Femur (tissue), 1 donor: ENCODE data around the gene ZNF423.

ENCODE experiments used
- DNase-seq: peaks from one replicate; pipeline ENCODE4 v3.0.0-alpha.2; 2017

Gene ZNF423

DNA sequence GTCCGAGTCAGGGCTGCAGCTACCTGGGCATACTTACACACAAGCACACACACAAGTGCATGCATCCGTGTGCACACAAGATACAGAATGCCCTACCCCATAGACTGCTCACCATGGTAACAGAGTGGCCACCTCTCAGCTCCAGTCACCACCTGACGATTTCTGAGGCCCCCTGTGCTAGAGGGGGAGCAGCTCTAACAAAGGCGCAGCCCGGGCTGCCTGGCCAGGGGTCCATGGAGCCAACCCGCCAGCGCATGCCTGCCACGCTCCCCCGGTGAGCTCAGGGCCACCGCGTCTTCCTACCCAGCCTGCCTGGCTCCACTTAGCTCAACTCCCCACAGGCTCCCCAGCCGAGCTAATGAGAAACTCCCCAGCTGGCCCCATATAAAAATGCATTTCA, 75.5 kb downstream of the ZNF423 start:
- no peak for DNase-seq

DNA sequence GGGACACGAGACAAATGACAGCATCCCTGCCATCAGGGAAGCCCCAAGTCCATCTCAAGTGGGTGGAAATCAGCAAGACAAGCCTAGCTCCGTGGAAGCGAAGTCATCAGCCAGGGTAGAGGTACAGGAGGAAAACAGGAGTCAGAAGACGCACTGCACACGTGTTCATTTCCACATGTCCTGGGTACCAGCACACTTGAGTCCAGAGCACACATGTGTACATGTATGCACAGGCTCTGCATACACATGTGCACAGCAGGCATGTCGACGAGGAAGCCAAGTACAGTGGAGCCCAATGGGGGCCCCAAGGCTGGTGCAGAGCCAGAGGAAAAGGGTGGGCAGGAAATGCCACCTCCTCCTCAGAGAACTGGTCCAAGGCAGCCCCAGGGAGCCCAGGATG, 75.9 kb downstream of the ZNF423 start:
- no peak for DNase-seq

DNA sequence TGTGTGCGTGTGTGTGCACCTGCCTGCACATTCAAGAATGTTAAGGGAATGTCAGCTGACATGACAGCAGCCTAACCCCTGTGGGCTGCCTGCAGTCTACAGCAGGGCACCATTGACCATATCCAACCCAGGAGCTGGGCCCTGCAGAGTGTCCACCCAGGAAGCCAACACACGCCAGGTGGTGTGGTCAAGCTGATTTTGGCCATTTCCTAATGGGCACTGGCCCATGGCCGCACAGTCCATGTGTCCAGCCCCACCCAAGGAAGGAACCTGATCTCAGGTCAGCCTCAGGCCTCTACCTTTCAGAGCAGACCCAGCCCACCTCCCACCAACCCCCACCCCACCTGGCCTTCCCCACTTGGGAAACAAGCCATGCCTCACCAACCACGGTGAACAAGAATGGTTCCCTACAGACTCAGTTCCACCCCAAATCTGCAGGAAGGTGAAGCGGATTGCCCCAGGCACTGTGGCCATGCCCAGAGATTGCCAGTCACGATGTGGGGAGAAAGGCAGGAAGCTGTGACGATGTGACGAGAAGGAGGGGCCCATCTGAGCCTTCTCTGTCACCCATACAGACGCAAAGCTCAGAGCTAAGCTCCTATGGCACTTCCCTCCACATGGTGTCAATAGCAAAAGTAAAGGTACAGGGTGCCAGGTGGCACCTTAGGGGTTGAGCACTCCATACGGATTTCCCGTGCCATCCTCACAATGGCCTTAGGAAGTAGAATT, 77.5 kb downstream of the ZNF423 start:
- no peak for DNase-seq

DNA sequence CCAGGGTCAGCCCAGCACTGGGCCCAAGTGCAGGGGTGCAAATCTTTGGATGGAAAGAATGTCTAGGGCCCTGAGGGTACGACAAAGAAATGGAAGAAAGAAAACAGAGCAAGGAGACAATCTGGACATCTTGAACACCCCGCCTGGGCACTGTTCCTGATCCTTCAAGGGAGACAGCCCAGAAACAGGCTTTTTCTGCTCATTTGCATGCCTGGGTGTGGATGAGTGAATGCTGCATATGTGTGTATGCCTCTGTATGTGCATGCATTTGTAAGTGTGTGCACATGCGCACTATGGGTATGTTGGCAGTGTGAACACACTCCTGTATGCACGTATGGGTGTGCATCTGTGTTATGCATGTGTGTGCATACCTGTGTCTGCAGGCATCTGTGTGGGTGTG, 79.2 kb downstream of the ZNF423 start:
- no peak for DNase-seq

DNA sequence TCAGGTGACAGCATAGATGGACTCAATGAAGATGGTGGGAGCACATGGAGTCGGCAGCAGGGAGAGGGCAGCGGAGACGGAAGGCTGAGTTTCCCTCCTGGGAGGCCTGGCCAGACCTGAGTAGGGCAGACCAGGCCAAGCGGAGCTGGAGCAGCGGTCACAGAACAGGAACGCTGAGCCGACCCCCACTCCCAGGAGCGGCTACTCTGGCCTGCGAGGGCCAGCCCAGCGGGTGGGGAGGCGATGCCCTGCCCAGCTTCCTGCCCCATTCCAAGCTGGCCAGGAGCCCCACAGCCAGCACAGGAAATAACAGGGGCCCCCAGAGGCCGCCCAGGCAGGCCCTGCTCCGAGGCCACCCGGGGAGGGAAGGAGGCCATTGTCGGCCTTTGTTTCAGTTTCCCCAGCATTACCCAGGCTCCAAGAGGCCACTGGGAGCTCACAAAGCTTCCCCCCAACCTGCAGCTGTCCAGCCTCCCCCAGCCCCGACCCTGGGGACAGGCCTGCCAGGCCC, 79.8 kb downstream of the ZNF423 start:
- peak; percentile 63 for DNase-seq

DNA sequence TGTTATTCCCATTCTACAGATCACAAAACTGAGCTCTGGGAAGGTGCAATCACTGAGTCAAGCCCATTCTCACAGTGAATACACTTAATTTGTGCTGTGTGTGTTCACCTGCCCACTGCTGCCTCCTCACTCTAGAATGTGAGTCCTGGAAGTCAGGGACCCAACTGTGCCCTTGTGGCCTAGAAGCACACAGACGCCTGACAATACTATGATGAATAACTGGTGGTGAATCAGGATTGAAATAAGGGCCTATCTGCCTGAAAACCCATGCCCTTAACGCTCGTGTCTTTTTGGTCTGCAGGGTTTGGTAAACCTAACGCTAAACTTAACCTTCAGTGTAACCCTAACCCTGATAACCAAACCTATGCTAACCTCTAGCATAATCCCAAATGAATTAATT, 80.3 kb downstream of the ZNF423 start:
- DNase-seq: no peak

DNA sequence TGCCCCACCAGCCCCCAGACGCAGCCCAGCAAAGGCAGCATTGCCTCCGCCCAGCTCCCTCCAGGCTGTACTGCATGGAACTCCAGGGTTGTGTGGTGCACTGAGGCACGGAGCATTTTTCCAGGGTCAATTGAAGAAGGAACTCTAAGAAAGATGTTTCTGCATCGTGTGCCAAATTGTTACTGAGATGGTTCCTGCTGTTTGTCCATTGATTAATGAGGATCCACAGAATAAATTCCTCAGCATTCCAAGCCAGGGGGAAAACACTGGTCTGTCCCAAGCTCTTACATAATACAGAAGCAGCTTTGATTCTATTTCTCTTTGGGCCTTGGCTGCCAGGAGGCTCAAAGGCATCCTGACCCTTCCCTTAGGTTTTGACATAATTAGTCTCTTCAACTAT, 80.9 kb downstream of the ZNF423 start:
- no peak for DNase-seq

DNA sequence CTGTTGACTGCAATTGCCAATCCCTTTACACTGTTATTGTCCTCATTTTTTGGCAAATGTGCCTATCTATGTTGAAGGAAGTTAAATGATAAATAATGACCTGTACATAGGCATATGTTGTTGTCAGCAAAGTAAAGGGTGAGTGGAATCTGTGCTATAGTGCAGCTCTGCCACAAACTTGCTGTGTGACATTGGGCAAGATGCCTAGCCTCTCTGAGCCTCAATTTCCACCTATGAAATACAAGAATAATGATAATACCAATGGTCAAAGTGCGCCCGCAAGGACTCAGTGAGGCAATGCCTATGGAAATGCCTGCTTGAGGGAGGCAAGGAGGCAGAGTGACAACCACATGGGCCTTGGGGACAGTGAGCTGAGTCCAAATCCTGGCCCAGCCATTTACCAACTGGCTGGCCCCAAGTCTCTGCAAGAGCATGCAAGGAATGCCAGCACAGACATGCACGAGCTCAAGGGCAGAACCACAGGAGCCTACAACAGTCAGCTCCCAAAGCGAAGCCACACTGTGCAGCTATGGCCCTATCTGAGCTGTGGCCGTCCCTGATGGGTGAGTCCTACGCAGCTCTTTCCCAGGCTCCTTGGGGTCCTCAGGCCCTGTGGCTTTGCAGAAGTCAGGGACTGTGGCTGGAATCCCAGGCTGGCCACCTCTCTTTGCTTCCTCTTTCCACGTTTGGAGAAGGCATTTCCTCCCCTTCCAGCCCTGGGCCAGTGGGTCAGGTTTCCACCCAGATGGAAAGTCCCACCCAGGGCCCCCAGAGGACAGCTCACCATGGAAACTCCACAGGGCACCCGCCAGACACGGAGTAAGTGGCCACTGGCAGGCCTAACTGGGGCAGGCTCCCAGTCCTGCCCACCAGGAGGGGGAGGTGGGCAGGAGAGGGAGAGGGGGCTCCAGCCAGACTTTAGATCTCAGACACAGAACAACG, 82.1 kb downstream of the ZNF423 start:
- peak; percentile 61 for DNase-seq

DNA sequence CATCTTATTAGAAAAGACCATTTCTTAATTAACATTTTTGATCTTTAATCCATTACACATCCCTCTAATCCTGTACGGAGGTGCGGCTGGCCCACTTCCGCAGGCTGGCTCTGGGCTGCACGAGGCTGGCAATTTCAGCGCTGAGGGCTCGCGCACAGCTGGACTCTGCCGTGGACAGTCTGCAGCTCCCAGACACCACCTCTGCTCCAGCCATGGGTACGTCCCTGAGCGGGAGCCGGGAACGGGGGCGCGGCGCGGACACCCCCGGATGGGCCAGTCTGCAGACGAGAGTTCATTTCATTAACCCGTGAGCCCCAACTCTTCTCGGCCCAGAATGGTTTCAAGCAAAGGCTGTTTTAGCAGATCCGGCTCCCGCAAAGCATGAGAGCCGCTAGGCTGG, 87.9 kb downstream of the ZNF423 start:
- no peak for DNase-seq

DNA sequence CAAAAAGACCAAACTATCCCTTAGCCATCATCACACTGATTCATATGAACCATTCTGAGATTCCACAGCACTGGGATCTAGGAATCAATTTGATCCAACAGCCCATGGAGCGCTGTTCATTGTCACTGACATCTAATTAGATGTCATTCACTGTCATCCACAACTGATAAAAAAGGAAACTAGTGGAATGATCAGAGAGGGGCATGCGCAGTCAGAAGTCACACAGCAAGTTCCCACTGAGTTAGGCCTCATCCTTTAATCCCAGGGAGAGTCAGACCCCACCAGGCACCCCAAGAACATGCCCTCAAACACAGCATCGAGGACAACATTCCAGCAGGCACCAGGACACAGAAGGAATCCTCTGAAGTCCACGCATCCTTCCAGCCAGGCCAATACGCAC, 88.5 kb downstream of the ZNF423 start:
- DNase-seq: no peak

DNA sequence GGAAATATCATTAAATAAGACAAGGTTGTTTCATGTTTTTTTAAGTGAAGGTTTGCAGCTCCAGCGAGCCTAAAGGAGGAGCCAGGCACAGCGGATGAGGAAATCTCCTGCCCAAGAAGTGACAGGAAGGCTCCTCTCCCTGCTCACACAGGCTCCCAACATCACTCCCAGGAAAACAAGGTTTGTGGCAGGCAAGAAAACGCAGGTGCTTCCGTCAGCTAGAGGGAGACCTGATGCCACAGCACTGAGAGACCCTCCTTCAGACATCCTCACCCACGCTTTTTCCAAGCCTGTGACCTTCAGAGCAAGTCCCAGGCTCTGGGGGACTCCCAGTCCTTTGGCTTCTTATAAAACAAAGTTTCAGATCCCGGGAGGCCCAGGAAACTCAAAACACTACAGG, 89.7 kb downstream of the ZNF423 start:
- DNase-seq: no peak

DNA sequence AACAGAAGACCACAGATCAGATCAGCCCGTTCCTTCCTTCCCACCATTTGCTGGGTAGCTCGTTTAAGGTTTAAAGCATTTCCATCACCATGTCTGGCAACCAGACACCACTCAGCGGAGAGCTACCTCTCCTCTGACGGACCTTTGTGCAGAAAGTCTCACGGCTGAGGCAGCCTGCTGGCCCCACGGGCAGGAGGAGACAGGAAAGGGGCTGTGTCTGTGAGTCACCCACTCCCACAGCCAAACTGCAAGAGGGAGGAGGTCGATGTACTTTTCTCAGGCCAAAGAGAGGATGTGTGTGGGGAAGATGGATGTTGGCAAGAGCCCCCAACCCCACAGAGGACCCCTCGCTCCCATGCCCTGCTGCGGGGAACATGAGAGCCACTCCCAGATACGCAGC, 92.1 kb downstream of the ZNF423 start:
- no peak for DNase-seq

DNA sequence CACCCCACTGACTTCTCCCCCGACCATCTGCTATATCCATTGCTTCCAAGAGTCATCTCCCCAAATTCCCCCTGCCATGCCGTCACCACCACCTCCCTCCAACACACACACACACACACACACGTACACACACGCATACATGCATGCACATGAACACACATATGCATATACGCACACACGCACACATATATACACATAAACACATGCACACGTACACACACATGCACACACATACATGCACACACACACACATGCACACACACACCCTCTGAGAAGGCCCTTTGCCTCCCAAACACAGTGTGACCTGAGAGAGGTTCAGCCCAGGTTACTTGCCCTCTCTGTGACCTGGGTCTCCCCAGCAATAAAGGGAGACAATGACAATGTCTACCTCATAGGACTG, 95.1 kb downstream of the ZNF423 start:
- DNase-seq: no peak

DNA sequence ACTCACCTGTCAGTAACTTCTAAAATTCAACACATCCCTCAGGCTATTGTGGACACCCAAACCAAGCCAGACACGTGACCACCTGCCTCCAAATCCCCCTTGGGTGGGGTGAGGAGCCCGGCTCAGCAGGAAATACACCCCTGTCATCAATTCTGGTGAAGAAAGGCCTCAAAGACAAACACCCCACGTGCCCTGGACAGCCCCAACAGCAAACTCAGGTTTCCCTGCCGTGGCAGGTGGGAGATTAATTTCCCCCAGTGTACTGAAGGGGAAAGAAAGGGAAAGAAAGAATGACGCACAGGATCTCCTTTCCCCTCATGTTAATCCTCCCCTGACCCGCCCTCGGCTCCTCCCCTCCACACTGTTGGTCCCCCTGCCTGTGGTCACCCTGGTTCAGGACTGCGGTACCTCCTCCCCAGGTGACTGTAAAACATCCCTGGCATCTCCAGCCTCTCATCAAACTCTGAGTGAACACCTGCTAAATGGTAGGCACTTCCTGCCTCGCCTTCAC, 98.3 kb downstream of the ZNF423 start:
- DNase-seq: no peak

DNA sequence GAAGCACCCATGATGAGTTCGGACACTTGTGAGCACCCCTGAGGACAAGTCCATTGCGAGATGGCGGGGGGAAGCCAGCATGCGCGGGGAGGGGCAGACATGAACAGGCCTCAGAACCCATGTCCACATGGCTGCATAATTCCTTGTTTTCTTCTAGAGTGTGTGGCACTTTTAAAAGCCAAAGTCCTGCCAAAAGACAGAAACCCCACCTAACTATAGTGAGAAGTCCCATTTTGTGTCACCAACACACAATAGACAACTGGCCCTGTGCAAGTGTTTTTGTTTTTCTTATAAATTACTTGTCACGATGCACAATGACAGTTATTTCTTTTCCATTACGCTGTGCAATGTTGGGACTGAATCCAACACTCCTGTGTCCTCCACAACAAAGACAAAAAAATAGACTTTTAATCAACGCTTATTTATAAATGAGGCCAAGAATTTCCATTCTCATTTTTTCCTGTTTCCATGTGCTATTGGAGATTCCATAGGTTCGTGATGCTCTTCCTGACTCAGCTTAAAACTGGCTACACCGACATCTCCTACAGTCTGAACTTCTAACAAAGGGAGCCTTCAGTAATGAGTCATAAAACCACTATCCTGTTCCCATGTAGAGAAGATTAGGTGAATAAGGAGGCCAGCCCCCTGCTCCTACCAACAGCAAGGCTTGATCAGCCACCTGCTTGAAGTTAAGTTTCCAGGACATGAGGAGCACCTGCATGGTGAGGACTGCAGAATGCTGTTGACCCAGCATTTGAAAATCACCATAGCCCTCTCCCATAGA, 98.9 kb downstream of the ZNF423 start:
- no peak for DNase-seq

DNA sequence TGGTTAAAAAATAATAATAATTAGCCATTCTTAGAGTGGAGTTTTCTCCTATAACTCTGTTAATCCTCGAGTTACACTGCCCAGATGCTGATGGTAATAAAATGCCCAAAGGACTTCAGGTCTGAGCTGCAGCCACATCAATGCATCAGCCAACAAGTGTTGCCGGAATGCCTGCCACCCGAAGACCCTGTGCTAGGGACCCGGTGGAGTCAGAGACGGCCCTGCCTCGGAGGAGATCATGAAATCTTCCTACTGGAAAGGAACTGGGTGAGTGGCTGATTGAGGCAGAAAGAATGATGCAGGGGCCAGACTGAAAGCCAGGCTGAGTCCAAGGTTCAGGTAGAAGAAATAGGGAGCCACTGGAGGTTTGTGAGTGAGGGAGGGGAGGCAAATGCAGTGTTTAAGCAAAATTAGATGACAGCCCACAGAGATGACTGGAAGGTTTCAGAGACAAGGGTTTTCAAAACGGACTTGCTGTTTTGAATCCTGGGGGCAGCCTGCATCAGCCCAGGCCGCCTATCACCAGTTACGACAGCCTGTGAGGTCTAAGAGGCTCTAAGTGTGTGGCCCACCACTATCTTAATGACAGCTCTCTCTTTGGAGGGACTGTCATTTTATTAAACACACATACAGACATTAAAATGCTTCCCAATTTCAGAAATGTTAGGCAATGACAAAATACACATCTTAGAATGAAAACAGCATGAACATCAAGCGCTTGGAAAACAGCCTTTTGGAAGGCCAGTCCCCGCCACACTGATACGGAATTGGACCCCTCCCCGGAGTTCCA, 100.0 kb downstream of the ZNF423 start:
- DNase-seq: no peak

DNA sequence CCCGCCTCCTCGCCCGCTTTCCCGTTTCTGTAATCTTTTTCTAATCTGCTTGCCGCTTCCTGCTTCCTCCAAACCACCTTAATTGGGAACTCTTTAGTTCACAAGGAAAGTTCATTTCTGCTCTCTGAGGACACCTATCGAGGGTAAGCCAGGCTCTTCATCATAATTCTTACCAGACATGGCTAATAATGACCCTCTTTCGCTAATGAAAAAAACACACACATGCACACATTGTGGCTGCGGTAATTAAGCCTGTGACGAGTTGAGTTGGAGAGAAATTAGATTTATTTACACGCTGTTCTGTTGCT, 100.6 kb downstream of the ZNF423 start:
- no peak for DNase-seq

DNA sequence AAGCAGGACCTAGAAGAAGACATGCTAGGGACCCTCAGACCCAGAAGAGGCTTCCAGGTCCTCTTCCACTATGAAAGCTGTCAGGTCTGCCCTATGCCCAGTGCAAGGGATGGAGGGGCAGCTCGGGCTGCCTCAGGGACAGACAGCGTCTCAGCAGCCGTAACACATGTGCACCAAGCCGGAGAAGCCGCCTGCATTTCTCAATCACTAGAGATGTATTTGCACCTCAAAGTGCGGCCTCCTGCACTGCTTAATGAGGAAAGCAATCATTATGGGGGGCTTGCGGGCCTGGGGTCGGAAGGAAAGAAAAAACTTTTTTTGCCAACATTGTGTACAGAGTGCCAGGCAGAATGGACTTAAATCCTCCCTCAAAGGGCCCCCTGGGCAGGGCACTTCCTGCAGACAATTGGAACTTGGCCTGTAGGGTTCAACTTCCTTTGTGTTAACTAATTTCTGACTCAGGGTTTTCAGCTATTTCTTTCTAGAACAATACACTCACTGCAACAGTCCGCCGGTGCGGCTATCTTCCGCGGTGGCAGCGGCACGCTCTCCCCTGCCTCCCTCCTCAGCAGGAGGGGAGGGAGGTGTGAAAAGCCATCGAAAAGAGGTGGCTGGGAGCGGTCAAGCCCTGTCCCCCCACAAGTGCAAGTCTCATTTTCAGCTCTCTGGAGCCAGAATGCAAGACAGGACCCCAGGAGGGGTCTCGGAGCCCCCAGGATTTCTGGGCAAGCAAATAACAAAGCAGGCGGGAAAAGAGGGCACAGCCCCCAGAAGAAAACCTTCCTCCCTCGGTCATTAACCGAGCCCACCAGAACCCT, 101.2 kb downstream of the ZNF423 start:
- peak; percentile 48 for DNase-seq

DNA sequence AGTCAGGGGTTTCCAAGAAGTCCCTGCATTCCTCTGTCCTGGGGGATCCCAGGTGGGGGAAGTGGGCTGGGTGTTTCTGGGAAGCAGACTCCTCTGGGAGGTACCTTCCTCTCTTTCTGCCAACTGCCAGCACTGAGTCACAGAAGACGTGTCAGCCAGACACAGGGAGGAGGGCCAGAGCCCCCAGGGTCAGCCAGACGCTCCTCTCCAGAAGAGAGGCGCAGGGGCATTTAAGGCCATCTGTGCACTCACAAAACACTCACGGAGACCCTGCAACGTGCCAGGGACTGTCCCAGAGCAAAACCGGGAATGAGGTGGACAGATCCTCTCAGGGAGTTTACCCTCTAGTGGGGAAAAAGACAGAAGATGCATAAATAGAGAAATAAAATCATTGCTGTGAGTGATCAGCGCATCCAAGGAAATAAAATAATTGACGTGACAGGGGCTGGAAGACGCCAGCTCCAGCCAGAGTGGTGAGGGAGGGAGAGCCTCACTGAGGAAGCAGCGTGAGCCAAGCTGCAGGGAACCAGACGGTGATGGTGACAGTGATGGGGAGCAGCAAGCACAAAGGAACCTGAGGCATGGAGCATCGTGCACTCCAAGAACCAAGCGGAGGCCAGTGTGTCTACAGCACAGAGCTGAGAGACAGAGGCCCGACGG, 105.4 kb downstream of the ZNF423 start:
- DNase-seq: no peak

DNA sequence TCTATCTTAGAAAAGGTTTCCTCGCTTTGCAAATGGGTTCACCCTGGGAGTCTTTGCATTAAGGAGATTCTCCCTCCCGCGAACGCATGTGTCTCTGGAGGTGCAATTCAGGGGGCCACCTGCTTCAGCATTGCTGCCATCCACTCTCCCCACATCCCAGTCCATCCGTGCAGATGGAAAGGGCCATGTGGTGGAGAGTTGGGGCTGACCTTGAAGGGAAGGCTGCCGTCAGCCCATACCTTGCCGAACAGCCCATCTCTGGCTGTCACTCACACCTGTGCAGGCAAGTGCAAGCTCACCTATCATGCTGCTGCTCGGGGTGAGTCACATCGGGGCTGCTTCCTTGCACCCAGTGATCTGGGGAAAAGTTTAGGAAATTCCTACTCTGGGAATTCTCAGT, 106.1 kb downstream of the ZNF423 start:
- DNase-seq: no peak

DNA sequence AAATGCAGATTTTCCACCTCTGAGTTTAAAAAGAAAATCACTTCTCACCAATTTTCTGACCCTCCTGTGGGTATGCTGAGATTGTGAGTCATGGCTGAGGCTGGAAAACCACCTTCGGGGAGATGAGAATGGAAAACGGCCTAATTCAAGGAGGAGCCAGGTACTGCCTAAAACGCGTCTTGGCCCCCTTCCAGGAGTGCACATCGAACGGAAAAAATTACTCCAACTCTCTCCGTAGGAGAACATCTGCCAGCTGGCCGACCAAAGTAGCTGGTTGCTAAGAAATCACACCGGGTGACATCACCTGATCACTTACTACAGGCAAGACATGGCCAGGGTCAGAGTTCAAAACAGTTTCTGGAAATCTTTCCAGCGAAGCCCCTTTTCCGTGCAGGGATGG, 107.6 kb downstream of the ZNF423 start:
- peak; percentile 86 for DNase-seq
